Ascending aorta (tissue), 2 donors: ENCODE measurements around the gene RAD23B. TPM values are rescaled to one million over a fixed set of nuclear protein-coding genes. Genes with fewer than 3 reads are reported as not detected.

Experiments used
- DNase-seq, 2 donors: peaks; one replicate each; pipeline ENCODE4 v3.0.0-alpha.2; 2019; ENCODE audit warnings: low spot score in 2 of 2
- H3K27ac ChIP-seq, 2 donors: fragments of 200-600 bp; sonication (generic); one replicate each; pipeline ENCODE4 v1.5.1; 2016 to 2017; ENCODE audit warnings: mild to moderate bottlenecking in 1 of 2
- H3K27me3 ChIP-seq: fragments of 200-600 bp; sonication (generic); one replicate; pipeline ENCODE4 v1.5.1; 2017
- H3K36me3 ChIP-seq, 2 donors: fragments of 200-600 bp; sonication (generic); one replicate each; pipeline ENCODE4 v1.5.1; 2016
- H3K4me1 ChIP-seq, 2 donors: fragments of 200-600 bp; sonication (generic); one replicate each; pipeline ENCODE4 v1.5.1; 2016 to 2017; ENCODE audit warnings: mild to moderate bottlenecking in 1 of 2
- H3K4me3 ChIP-seq, 2 donors: fragments of 200-600 bp; sonication (generic); one replicate each; pipeline ENCODE4 v1.5.1; 2016 to 2017; ENCODE audit warnings: mild to moderate bottlenecking in 1 of 2
- H3K9me3 ChIP-seq, 2 donors: fragments of 200-600 bp; sonication (generic); one replicate each; pipeline ENCODE4 v1.5.1; 2016
- intact Hi-C: fragments of 100-400 bp; cut with DNase I; formaldehyde crosslinking; loops from one replicate; pipeline ENCODE4 v1.15.1; 2023
- total RNA-seq: library from RNA; depleted of rRNA; stranded (reverse); fragments of >200 nt; gene quantifications from one replicate; pipeline ENCODE4 v1.1.0, GENCODE V29; 2016
- TF ChIP-seq, protein P1 (sequence below), 3 experiments: fragments of 200-600 bp in 2 of 3; fragments of 450-650 bp in 1 of 3; sonication (generic) in 2 of 3; IDR thresholded peaks; one replicate each; pipeline ENCODE4 v1.5.1; 2016 to 2019; ENCODE audit warnings: antibody characterized with exemption in 3 of 3, mild to moderate bottlenecking in 1 of 3, moderate library complexity in 1 of 3

RAD23B gene
- total RNA-seq, 1 donor from 2014 or later = 57.7 TPM

DNA sequence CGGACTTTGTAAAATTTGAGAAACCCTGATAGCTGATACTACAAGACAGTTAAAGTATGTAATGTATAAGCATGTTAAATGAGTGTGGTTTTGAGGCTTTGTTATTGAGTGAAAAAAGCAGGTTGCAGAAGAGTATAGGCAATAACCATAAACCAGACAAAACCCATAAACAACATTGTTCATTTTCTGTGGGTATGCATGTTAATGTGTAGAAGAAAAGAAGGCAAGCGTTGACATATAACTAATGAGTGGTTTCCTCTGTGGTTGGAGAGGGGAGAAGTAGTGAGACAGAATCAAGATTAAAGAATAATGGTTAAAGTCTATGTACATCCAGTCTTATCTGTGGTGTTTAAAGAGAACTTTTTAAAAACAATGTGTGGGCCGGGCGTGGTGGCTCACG, 26.2 kb downstream of the RAD23B start:
- Histone ChIP-seq H3K4me1 (no peaks in the 10 kb centered on the region), H3K4me3 (no peak overlapping the region), H3K36me3 (peaks cover 40 to 58% of the 10 kb centered on the region in 2 donors), H3K27ac (no peak overlapping the region), H3K9me3 (no peaks in the 10 kb centered on the region), H3K27me3 (no peaks in the 10 kb centered on the region)
- intact Hi-C loops = no loop called here
- no peak for DNase-seq
- TF ChIP-seq, protein P1, sequence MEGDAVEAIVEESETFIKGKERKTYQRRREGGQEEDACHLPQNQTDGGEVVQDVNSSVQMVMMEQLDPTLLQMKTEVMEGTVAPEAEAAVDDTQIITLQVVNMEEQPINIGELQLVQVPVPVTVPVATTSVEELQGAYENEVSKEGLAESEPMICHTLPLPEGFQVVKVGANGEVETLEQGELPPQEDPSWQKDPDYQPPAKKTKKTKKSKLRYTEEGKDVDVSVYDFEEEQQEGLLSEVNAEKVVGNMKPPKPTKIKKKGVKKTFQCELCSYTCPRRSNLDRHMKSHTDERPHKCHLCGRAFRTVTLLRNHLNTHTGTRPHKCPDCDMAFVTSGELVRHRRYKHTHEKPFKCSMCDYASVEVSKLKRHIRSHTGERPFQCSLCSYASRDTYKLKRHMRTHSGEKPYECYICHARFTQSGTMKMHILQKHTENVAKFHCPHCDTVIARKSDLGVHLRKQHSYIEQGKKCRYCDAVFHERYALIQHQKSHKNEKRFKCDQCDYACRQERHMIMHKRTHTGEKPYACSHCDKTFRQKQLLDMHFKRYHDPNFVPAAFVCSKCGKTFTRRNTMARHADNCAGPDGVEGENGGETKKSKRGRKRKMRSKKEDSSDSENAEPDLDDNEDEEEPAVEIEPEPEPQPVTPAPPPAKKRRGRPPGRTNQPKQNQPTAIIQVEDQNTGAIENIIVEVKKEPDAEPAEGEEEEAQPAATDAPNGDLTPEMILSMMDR (IDR thresholded peaks at IDR 0.05) = no peak

DNA sequence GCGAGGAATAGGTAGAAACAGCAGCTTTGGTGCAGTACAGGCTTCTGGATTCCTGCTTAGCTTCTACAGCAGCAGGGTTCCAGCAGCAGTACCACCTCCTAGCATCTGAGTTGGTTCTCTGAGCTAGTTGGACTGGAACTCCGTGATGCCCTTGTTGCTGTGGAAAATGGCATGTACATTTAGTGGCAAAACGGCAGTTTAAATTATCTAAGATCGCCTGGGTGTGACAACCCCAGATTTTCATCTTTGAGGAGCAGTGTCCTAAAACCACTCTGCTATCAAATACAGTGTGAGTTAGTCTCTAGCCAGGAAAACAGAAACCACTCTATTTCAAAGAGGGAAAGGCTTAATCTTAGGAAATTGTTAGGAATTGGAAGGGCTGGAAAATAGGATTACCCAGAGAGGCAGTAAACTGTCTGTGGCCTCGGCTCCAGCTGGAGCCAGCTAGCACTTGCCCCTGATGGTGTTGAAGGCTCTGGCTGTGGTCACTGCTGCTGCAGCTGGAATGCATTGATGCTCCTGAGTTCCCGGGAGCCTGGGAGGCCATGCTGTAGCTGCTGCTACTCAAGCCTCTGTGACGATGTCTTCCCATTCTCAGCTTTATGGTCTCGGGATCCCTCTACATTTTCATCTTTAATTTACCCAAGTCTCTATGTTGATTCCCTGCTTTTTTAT, 29.4 kb downstream of the RAD23B start:
- H3K4me1 ChIP-seq = no peaks in the 10 kb centered on the region
- H3K27me3 ChIP-seq = no peaks in the 10 kb centered on the region
- TF ChIP-seq, protein P1 (IDR thresholded peaks at IDR 0.05) = no peak
- H3K36me3 ChIP-seq = peaks cover 21 to 49% of the 10 kb centered on the region in 2 donors
- no peaks in the 10 kb centered on the region for H3K9me3 ChIP-seq
- H3K27ac ChIP-seq = no peak overlapping the region
- intact Hi-C loops = no loop called here
- DNase-seq = no peak
- no peak overlapping the region for H3K4me3 ChIP-seq

DNA sequence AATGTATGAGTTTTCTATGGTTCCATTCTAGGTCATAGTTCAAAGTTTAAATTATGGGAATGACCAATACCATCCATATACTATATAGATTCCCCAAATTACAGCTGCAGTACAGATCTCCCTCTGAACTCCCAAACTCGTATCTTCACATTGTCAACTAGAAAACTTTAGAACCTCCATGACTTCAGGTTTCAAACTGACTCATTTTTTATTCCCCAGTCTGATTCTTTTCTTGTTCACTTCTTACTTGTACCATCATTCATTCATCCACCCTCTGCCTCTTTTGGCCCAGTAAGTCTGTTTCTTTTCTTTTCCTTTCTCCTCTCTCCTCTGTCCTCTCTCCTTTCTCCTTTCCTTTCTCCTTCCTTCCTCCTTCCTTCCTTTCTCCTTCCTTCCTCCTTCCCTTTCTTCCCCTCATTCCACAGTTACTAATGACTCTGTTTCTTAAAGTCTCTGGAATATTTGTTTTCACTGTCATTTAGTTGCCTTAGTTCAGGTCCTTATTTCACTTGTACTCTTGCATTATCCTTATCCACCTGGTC, 30.5 kb downstream of the RAD23B start:
- H3K36me3 ChIP-seq = peaks cover 15 to 49% of the 10 kb centered on the region in 2 donors
- no peaks in the 10 kb centered on the region for H3K9me3 ChIP-seq
- intact Hi-C loops = no loop called here
- TF ChIP-seq, protein P1 (IDR thresholded peaks at IDR 0.05) = no peak
- H3K4me1 ChIP-seq = no peaks in the 10 kb centered on the region
- H3K27me3 ChIP-seq = no peaks in the 10 kb centered on the region
- DNase-seq = no peak
- H3K4me3 ChIP-seq = no peak overlapping the region
- no peak overlapping the region for H3K27ac ChIP-seq

DNA sequence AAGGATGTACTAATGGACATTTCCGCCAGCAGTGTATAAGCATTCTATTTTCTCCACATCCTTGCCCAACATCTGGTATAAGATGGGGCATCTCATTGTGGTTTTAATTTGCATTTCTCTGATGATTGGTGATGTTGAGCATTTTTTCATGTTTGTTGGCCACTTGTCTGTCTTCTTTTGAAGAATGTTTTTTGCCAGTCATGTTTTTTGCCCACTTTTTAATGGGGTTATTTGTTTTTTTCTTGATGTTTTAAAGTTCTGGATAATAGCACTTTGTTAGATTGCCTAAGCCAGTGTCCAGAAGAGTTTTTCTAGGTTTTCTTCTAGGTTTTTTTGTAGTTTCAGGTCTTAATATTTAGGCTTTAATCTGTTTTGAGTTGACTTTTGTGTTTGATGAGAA, 31.7 kb downstream of the RAD23B start:
- intact Hi-C loops = no loop called here
- Histone ChIP-seq H3K9me3 (no peaks in the 10 kb centered on the region), H3K27ac (no peak overlapping the region), H3K4me1 (no peaks in the 10 kb centered on the region), H3K27me3 (no peaks in the 10 kb centered on the region), H3K36me3 (peaks cover 14 to 54% of the 10 kb centered on the region in 2 donors), H3K4me3 (no peak overlapping the region)
- no peak for DNase-seq
- TF ChIP-seq, protein P1 (IDR thresholded peaks at IDR 0.05) = no peak

DNA sequence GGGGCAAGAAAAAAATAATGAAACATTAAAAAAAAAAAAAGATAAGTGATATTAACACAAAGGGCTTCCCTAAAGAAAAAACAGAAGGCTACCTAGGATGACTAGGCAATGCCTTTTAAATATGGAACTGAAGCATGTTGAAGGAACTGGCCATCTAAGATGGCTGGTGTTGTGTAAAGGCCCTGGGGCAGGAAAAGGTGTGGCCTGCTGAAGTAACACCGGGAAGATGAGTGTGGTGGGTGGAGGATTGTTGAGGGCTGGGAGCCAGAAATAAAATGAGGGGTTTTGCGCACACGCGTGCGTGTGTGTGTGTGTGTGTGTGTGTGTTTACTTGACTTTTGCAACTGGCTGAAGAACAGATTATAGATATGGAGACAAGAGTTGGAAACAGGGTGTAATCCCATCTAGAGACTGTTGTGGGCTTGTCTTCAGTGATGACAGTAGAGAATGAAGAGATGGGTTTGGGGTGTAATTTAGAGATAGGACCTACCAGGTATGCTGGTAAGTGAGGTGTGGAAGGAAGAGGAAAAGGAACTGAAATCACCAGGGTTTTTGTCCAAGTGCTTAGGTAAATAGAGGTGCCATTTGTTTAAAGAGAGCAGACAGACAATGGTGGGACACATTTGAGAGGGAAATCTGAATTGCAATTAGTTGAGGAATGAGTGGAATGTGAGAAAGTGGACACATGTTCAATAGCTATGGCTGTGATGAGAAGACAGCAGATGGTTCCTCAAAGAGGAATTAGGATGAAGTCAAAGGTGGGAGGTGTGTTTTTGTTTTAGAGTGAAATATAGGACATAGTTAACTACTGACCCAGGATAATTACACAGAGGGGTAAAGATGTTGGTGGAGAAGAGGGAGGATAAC, 33.9 kb downstream of the RAD23B start:
- intact Hi-C loops = no loop called here
- Histone ChIP-seq H3K4me3 (no peak overlapping the region), H3K9me3 (no peaks in the 10 kb centered on the region), H3K36me3 (peaks cover 17 to 64% of the 10 kb centered on the region in 2 donors), H3K27me3 (no peaks in the 10 kb centered on the region), H3K4me1 (no peaks in the 10 kb centered on the region), H3K27ac (no peak overlapping the region)
- no peak for DNase-seq
- TF ChIP-seq, protein P1 (IDR thresholded peaks at IDR 0.05) = no peak
